H9 (cell line): Measurements from ENCODE around the gene MYOF. TPM values are rescaled to one million over a fixed set of nuclear protein-coding genes. Genes with fewer than 3 reads are reported as not detected.

Source experiments
- DNase-seq: peaks from one replicate; pipeline ENCODE4 v3.0.0-alpha.2; 2017
- H2AFZ ChIP-seq: one replicate; pipeline ENCODE4 v1.6.1; 2013; ENCODE audit warnings: mild to moderate bottlenecking, low read length, control low read depth, moderate library complexity
- H2AK5ac ChIP-seq: 2 replicates; pipeline ENCODE4 v1.6.1; 2013; ENCODE audit warnings: low read length, control low read depth, mixed read lengths; ENCODE audit not compliant: insufficient read length
- H2BK120ac ChIP-seq: one replicate; pipeline ENCODE4 v1.6.1; 2013; ENCODE audit warnings: low read depth, mild to moderate bottlenecking, low read length, control low read depth, inconsistent platforms; ENCODE audit not compliant: poor library complexity, severe bottlenecking
- H2BK12ac ChIP-seq: 2 replicates; pipeline ENCODE4 v1.6.1; 2013; ENCODE audit warnings: low read length, control low read depth, mixed read lengths, low read depth; ENCODE audit not compliant: insufficient read length
- H2BK15ac ChIP-seq: 2 replicates; pipeline ENCODE4 v1.6.1; 2013; ENCODE audit warnings: low read depth, low read length, control low read depth
- H2BK20ac ChIP-seq: one replicate; pipeline ENCODE4 v1.6.1; 2013; ENCODE audit warnings: low read depth, mild to moderate bottlenecking, low read length, control low read depth, inconsistent platforms; ENCODE audit not compliant: poor library complexity, severe bottlenecking
- H2BK5ac ChIP-seq: 2 replicates; pipeline ENCODE4 v1.6.1; 2013; ENCODE audit warnings: low read length, control low read depth, mixed read lengths; ENCODE audit not compliant: insufficient read length
- H3K14ac ChIP-seq: 2 replicates; pipeline ENCODE4 v1.6.1; 2013; ENCODE audit warnings: low read length, control low read depth; ENCODE audit not compliant: insufficient read depth
- H3K18ac ChIP-seq: 2 replicates; pipeline ENCODE4 v1.6.1; 2013; ENCODE audit warnings: low read depth, mild to moderate bottlenecking, mixed read lengths, low read length, control low read depth; ENCODE audit not compliant: insufficient read length
- H3K23ac ChIP-seq: 2 replicates; pipeline ENCODE4 v1.6.1; 2013; ENCODE audit warnings: low read length, control low read depth, mixed read lengths, low read depth; ENCODE audit not compliant: insufficient read length
- H3K23me2 ChIP-seq: 2 replicates; pipeline ENCODE4 v1.6.1; 2013; ENCODE audit warnings: low read depth, mild to moderate bottlenecking, mixed read lengths, low read length, control low read depth; ENCODE audit not compliant: insufficient read length, poor library complexity, severe bottlenecking
- H3K27ac ChIP-seq: 2 replicates; pipeline ENCODE4 v1.5.1; 2013; ENCODE audit warnings: low read length, control low read depth, mixed read lengths, low read depth; ENCODE audit not compliant: insufficient read length
- H3K27me3 ChIP-seq: 2 replicates; pipeline ENCODE4 v1.6.1; 2013; ENCODE audit warnings: low read length, control low read depth, inconsistent platforms; ENCODE audit not compliant: insufficient read depth
- H3K4ac ChIP-seq: 2 replicates; pipeline ENCODE4 v1.6.1; 2013; ENCODE audit warnings: low read depth, mild to moderate bottlenecking, control low read depth, inconsistent platforms, low read length, moderate library complexity
- H3K4me1 ChIP-seq: 2 replicates; pipeline ENCODE4 v1.6.1; 2013; ENCODE audit warnings: low read length, control low read depth, inconsistent platforms; ENCODE audit not compliant: insufficient read depth
- H3K4me2 ChIP-seq: 2 replicates; pipeline ENCODE4 v1.6.1; 2013; ENCODE audit warnings: low read length, control low read depth, mixed read lengths; ENCODE audit not compliant: insufficient read length, insufficient read depth
- H3K56ac ChIP-seq: 2 replicates; pipeline ENCODE4 v1.6.1; 2013; ENCODE audit warnings: low read depth, mild to moderate bottlenecking, mixed read lengths, low read length, control low read depth; ENCODE audit not compliant: insufficient read length
- H3K79me1 ChIP-seq: 2 replicates; pipeline ENCODE4 v1.6.1; 2013; ENCODE audit warnings: low read depth, mild to moderate bottlenecking, moderate library complexity, low read length, control low read depth, inconsistent platforms; ENCODE audit not compliant: insufficient read depth, poor library complexity, severe bottlenecking
- H3K79me2 ChIP-seq: 2 replicates; pipeline ENCODE4 v1.6.1; 2013; ENCODE audit warnings: low read length, control low read depth, inconsistent platforms; ENCODE audit not compliant: insufficient read depth
- H3K9ac ChIP-seq: 2 replicates; pipeline ENCODE4 v1.6.1; 2013; ENCODE audit warnings: low read length, control low read depth, mixed read lengths; ENCODE audit not compliant: insufficient read length; ENCODE audit errors: extremely low read depth
- H3K9me3 ChIP-seq: one replicate; pipeline ENCODE4 v1.6.1; 2013; ENCODE audit warnings: low read depth, low read length, inconsistent platforms; ENCODE audit not compliant: control insufficient read depth
- H3T11ph ChIP-seq: one replicate; pipeline ENCODE4 v1.6.1; 2013; ENCODE audit warnings: mild to moderate bottlenecking, low read length, control low read depth, inconsistent platforms
- H4K20me1 ChIP-seq: one replicate; pipeline ENCODE4 v1.6.1; 2013; ENCODE audit not compliant: control insufficient read depth, insufficient read length, insufficient read depth
- H4K5ac ChIP-seq: 2 replicates; pipeline ENCODE4 v1.6.1; 2013; ENCODE audit warnings: low read depth, mild to moderate bottlenecking, mixed read lengths, low read length, control low read depth; ENCODE audit not compliant: insufficient read length
- H4K8ac ChIP-seq: replicated peaks from 2 replicates; pipeline ENCODE4 v1.6.1; 2013; ENCODE audit warnings: low read length, control low read depth, mixed read lengths, low read depth; ENCODE audit not compliant: insufficient read length
- H4K91ac ChIP-seq: 2 replicates; pipeline ENCODE4 v1.6.1; 2013; ENCODE audit warnings: low read depth, mild to moderate bottlenecking, moderate library complexity, mixed read lengths, low read length, control low read depth; ENCODE audit not compliant: insufficient read length
- H3K27ac Mint-ChIP-seq, 3 experiments: 2 replicates in 2 of 3; 3 replicates in 1 of 3; pipeline ENCODE4 v1.8.0; 2020 to 2021; ENCODE audit warnings: mixed read lengths in 3 of 3, mild to moderate bottlenecking in 1 of 3, moderate library complexity in 1 of 3
- H3K27me3 Mint-ChIP-seq: 2 replicates; pipeline ENCODE4 v1.8.0; 2021; ENCODE audit warnings: low read depth, mild to moderate bottlenecking, moderate library complexity, mixed read lengths
- H3K36me3 Mint-ChIP-seq, 3 experiments: 2 replicates in 2 of 3; 3 replicates in 1 of 3; pipeline ENCODE4 v1.8.0; 2020 to 2021; ENCODE audit warnings: low read depth in 3 of 3, mixed read lengths in 3 of 3; ENCODE audit not compliant: insufficient read depth in 1 of 3
- H3K4me1 Mint-ChIP-seq, 2 experiments: 2 replicates each; pipeline ENCODE4 v1.8.0; 2020; ENCODE audit warnings: mixed read lengths in 2 of 2
- H3K4me3 Mint-ChIP-seq, 2 experiments: 2 replicates in 1 of 2; 3 replicates in 1 of 2; pipeline ENCODE4 v1.8.0; 2020 to 2021; ENCODE audit warnings: mild to moderate bottlenecking in 2 of 2, mixed read lengths in 2 of 2, moderate library complexity in 1 of 2
- H3K9me3 Mint-ChIP-seq, 2 experiments: 2 replicates in 1 of 2; 3 replicates in 1 of 2; pipeline ENCODE4 v1.8.0; 2020; ENCODE audit warnings: mild to moderate bottlenecking in 2 of 2, mixed read lengths in 2 of 2, moderate library complexity in 1 of 2
- CTCF ChIP-seq: fragments of 200-600 bp; sonication (generic); conservative IDR thresholded peaks from 3 replicates; pipeline ENCODE4 v1.8.0; 2021; ENCODE audit warnings: antibody characterized with exemption, mild to moderate bottlenecking
- WGBS: extraction: QIAGEN DNeasy Blood & Tissue Kit; methylation state at CpG from one replicate; pipeline ENCODE4 v1.1.7; 2013; ENCODE audit warnings: missing lambda C conversion rate, low lambda C conversion rate, mixed read lengths; ENCODE audit not compliant: insufficient read length; ENCODE audit errors: extremely low coverage; 5-methylcytosine and 5-hydroxymethylcytosine counted together
- total RNA-seq: library from RNA; stranded (reverse); gene quantifications from 2 replicates; pipeline ENCODE4 v1.2.1, GENCODE V29; 2021

MYOF gene
- total RNA-seq, 1 experiment from 2014 or later, result 2.8 TPM

GRCh38 chr10:93447970-93448369 lies 34.2 kb downstream of the MYOF start:
- Histone ChIP-seq H3K27ac (no peak overlapping the region), H2BK20ac (no peak overlapping the region), H3K79me1 (no peaks in the 10 kb centered on the region)

More at GRCh38 chr10:93447970-93448369, 34.2 kb downstream of the MYOF start:
- H3K4ac ChIP-seq, result no peak overlapping the region
- H3K9ac ChIP-seq, result no peak overlapping the region
- H4K5ac ChIP-seq, result no peak overlapping the region
- Mint-ChIP-seq H3K36me3 (0 out of 7 replicates have a peak, but pooled peaks cover 0 to 5% (median 0%) of the 10 kb centered on the region in 3 experiments), H3K4me3 (no peak overlapping the region), H3K4me1 (peaks cover 38 to 49% of the 10 kb centered on the region in 2 experiments), H3K27me3 (no peaks in the 10 kb centered on the region; the same call in 1 of the 2 replicates), H3K27ac (peak overlapping the region in 2 of 3 experiments; percentile 30 to 55; a peak in 2 of 7 replicates), H3K9me3 (no peaks in the 10 kb centered on the region)
- no peak overlapping the region for H2BK120ac ChIP-seq
- no peak for TF ChIP-seq CTCF
- H3K27me3 ChIP-seq, result no peaks in the 10 kb centered on the region
- H3K4me1 ChIP-seq, result no peaks in the 10 kb centered on the region; the same call in 1 of the 2 replicates
- H2BK15ac ChIP-seq, result no peak overlapping the region
- H3K56ac ChIP-seq, result no peak overlapping the region
- H2AFZ ChIP-seq, result no peak overlapping the region
- no peak overlapping the region for H3K18ac ChIP-seq
- no peak overlapping the region for H2BK12ac ChIP-seq
- no CpG with 5 or more reads among the region's 3 CpGs for WGBS
- H2AK5ac ChIP-seq, result no peak overlapping the region
- no peak overlapping the region for H3T11ph ChIP-seq
- no peak overlapping the region for H3K4me2 ChIP-seq
- no peaks in the 10 kb centered on the region for H3K79me2 ChIP-seq
- no peak overlapping the region for H4K91ac ChIP-seq
- no peaks in the 10 kb centered on the region for H3K23me2 ChIP-seq
- H4K20me1 ChIP-seq, result no peaks in the 10 kb centered on the region
- no peak overlapping the region for H2BK5ac ChIP-seq
- no peaks in the 10 kb centered on the region for H3K9me3 ChIP-seq
- no peak for DNase-seq
- H4K8ac ChIP-seq, result no peak overlapping the region
- H3K14ac ChIP-seq, result no peak overlapping the region
- no peak overlapping the region for H3K23ac ChIP-seq
